Adrenal gland (tissue), 12 donors: ENCODE results near the gene ZNF436. TPM values are rescaled to one million over a fixed set of nuclear protein-coding genes. Genes with fewer than 3 reads are reported as not detected.

Experiments
- DNase-seq, 7 donors: peaks; one replicate each; pipeline ENCODE4 v3.0.0-alpha.2; 2019 to 2020
- H3K27ac ChIP-seq, 5 donors: fragments of 200-600 bp; sonication (generic) in 4 of 5; 1 replicate in 3 of 5; 2 replicates in 2 of 5; pipeline versions ENCODE4 v1.5.1 to v1.8.0; 2016 to 2020; ENCODE audit warnings: mild to moderate bottlenecking in 1 of 5
- H3K27me3 ChIP-seq: fragments of 200-600 bp; 2 replicates; pipeline ENCODE4 v1.8.0; 2021
- H3K36me3 ChIP-seq, 2 donors: fragments of 200-600 bp; replicated peaks in 1 of 2; 1 replicate in 1 of 2; 2 replicates in 1 of 2; pipeline versions ENCODE4 v1.5.1 to v1.8.0; 2018 to 2022
- H3K4me1 ChIP-seq, 2 donors: fragments of 200-600 bp; replicated peaks in 1 of 2; 1 replicate in 1 of 2; 2 replicates in 1 of 2; pipeline versions ENCODE4 v1.5.1 to v1.8.0; 2018 to 2021
- H3K4me3 ChIP-seq, 4 donors: fragments of 200-600 bp; sonication (generic) in 3 of 4; one replicate each; pipeline ENCODE4 v1.5.1; 2016 to 2018
- H3K9me3 ChIP-seq, 3 donors: fragments of 200-600 bp; sonication (generic) in 1 of 3; replicated peaks in 1 of 3; 1 replicate in 2 of 3; 2 replicates in 1 of 3; pipeline versions ENCODE4 v1.5.1 to v1.8.0; 2016 to 2021
- POLR2A ChIP-seq, 2 donors: fragments of 450-650 bp; IDR thresholded peaks; one replicate each; pipeline ENCODE4 v1.6.1; 2017; ENCODE audit warnings: antibody characterized with exemption in 2 of 2, mild to moderate bottlenecking in 2 of 2, moderate library complexity in 1 of 2
- WGBS, 4 donors: extraction: QIAGEN DNeasy Blood & Tissue Kit in 2 of 4; methylation state at CpG; one replicate each; pipeline versions ENCODE4 v1.1.5 to v1.1.7; 2013 to 2017; 5-methylcytosine and 5-hydroxymethylcytosine counted together
- intact Hi-C, 2 donors: fragments of 100-400 bp; cut with DNase I; formaldehyde crosslinking; loops; one replicate each; pipeline versions ENCODE4 v1.14.1 to v1.15.0; 2022 to 2023
- polyA plus RNA-seq, 3 donors: library from polyadenylated mRNA; stranded (reverse); fragments of 200-250 nt in 2 of 3; fragments of 350-450 nt in 1 of 3; fragmentation: Illumina TruSeq in 1 of 3; extraction: RNeasy Lipid Tissue Mini Kit (QIAGEN cat#74804) in 1 of 3; gene quantifications; one replicate each; pipeline ENCODE4 v1.2.3, GENCODE V29; 2013 to 2014
- total RNA-seq, 9 donors: library from RNA; depleted of rRNA in 4 of 9; stranded (reverse); fragments of >200 nt in 4 of 9; fragments of 120-200 nt in 1 of 9; fragmentation: NEBNext Ultra II Directional in 1 of 9; extraction: Animal tissue kit (Norgen Biotek cat#: 25700) in 1 of 9; gene quantifications; one replicate each; pipeline versions ENCODE4 v1.1.0 to v1.2.4, GENCODE V29; 2013 to 2023
- TF ChIP-seq, protein P1 (sequence below), 6 experiments: fragments of 450-650 bp in 4 of 6; fragments of 200-600 bp in 2 of 6; sonication (generic) in 1 of 6; IDR thresholded peaks; 1 replicate in 5 of 6; 2 replicates in 1 of 6; pipeline versions ENCODE4 v1.5.1 to v1.8.0; 2016 to 2021; ENCODE audit warnings: antibody characterized with exemption in 6 of 6, mild to moderate bottlenecking in 2 of 6, moderate library complexity in 1 of 6
- donor health status: healthy with polysubstance abuse.
- donor health status: Bipolar disorder and iron deficiency.
- donor health status: DM: yes; HTN: yes; CAD: no.
- donor health status: DM: no; HTN: no; CAD: no.
- donor health status: DM: no; HTN: no; CAD: no.
- donor health status: DM: yes; HTN: yes; CAD: no.

The ZNF436 gene
- total and polyA plus RNA-seq, 12 donors = 7.8 to 43.7 (median 20.2) TPM

GRCh38 chr1:23366146-23366545 lies 3.5 kb downstream of the ZNF436 start:
- H3K27ac ChIP-seq = no peak overlapping the region
- H3K36me3 ChIP-seq = peaks cover 6 to 54% of the 10 kb centered on the region in 2 donors
- peaks cover 20 to 32% of the 10 kb centered on the region in 2 donors for H3K4me1 ChIP-seq
- no peak for TF ChIP-seq POLR2A (IDR thresholded peaks at IDR 0.05)
- TF ChIP-seq, protein P1, sequence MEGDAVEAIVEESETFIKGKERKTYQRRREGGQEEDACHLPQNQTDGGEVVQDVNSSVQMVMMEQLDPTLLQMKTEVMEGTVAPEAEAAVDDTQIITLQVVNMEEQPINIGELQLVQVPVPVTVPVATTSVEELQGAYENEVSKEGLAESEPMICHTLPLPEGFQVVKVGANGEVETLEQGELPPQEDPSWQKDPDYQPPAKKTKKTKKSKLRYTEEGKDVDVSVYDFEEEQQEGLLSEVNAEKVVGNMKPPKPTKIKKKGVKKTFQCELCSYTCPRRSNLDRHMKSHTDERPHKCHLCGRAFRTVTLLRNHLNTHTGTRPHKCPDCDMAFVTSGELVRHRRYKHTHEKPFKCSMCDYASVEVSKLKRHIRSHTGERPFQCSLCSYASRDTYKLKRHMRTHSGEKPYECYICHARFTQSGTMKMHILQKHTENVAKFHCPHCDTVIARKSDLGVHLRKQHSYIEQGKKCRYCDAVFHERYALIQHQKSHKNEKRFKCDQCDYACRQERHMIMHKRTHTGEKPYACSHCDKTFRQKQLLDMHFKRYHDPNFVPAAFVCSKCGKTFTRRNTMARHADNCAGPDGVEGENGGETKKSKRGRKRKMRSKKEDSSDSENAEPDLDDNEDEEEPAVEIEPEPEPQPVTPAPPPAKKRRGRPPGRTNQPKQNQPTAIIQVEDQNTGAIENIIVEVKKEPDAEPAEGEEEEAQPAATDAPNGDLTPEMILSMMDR (IDR thresholded peaks at IDR 0.05) = no peak
- WGBS, 4 donors = 87 to 93% (median 90%) methylated on average over 2 of the region's 2 CpGs
- H3K9me3 ChIP-seq = peaks cover 0 to 36% (median 8%) of the 10 kb centered on the region in 3 donors
- no peak overlapping the region for H3K4me3 ChIP-seq
- no peak for DNase-seq
- no peaks in the 10 kb centered on the region for H3K27me3 ChIP-seq
- intact Hi-C loops = no loop called here

DNA sequence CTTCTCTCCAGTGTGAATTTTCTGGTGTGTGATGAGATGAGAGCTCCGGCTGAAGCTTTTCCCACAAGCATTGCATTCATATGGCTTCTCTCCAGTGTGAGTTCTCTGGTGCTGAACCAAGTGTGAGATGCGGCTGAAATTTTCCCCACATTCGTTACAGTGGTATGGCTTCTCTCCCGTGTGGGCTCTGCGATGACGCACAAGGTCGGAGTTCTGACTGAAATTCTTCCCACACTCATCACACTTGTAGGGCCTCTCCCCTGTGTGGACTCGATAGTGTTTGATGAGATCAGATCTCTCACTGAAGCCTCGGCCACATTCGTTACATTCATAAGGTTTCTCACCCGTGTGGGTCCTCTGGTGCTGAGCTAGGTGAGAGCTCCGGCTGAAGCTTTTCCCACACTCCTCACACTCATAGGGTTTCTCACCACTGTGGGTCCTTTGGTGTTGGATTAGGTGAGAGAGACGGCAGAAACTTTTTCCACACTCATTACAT lies 7.4 kb downstream of the ZNF436 start:
- H3K36me3 ChIP-seq = peaks cover 6 to 62% of the 10 kb centered on the region in 2 donors
- intact Hi-C loops = no loop called here
- no peaks in the 10 kb centered on the region for H3K27me3 ChIP-seq
- DNase-seq = no peak
- H3K4me3 ChIP-seq = no peak overlapping the region
- 93 to 98% (median 97%) methylated on average over 11 to 13 of the region's 13 CpGs for WGBS, 4 donors
- H3K27ac ChIP-seq = no peak overlapping the region
- peaks cover 2 to 12% of the 10 kb centered on the region in 2 donors for H3K4me1 ChIP-seq
- H3K9me3 ChIP-seq = peaks cover 0 to 49% (median 8%) of the 10 kb centered on the region in 3 donors
- no peak for TF ChIP-seq POLR2A (IDR thresholded peaks at IDR 0.05)
- TF ChIP-seq, protein P1 (IDR thresholded peaks at IDR 0.05) = no peak

GRCh38 chr1:23358310-23358875 lies 11.2 kb downstream of the ZNF436 start:
- WGBS, 4 donors = 93 to 98% (median 95%) methylated on average over 3 of the region's 3 CpGs
- no peak overlapping the region for H3K27ac ChIP-seq
- H3K27me3 ChIP-seq = no peaks in the 10 kb centered on the region
- peak in 1 of 7 donors; percentile 3 for DNase-seq
- H3K36me3 ChIP-seq = peaks cover 6 to 26% of the 10 kb centered on the region in 2 donors
- TF ChIP-seq, protein P1 (IDR thresholded peaks at IDR 0.05) = no peak
- TF ChIP-seq POLR2A (IDR thresholded peaks at IDR 0.05) = no peak
- H3K4me3 ChIP-seq = no peak overlapping the region
- peaks cover 0 to 35% (median 8%) of the 10 kb centered on the region in 3 donors for H3K9me3 ChIP-seq
- intact Hi-C loops = no loop called here
- peaks cover 0 to 3% of the 10 kb centered on the region in 2 donors for H3K4me1 ChIP-seq

GRCh38 chr1:23357138-23357908 lies 12.3 kb downstream of the ZNF436 start:
- 60 to 63% (median 62%) methylated on average over 3 of the region's 3 CpGs for WGBS, 4 donors

More at GRCh38 chr1:23357138-23357908, 12.3 kb downstream of the ZNF436 start:
- Histone ChIP-seq H3K9me3 (peaks cover 0 to 24% (median 8%) of the 10 kb centered on the region in 3 donors), H3K27ac (peak overlapping the region in 1 of 5 donors; percentile 11), H3K36me3 (peaks cover 4 to 16% of the 10 kb centered on the region in 2 donors), H3K4me3 (no peak overlapping the region), H3K4me1 (peaks cover 0 to 3% of the 10 kb centered on the region in 2 donors), H3K27me3 (no peaks in the 10 kb centered on the region)
- intact Hi-C loops = no loop called here
- DNase-seq = no peak
- TF ChIP-seq, protein P1 (IDR thresholded peaks at IDR 0.05) = no peak
- no peak for TF ChIP-seq POLR2A (IDR thresholded peaks at IDR 0.05)
